Large intestine (tissue), 12 donors: Measurements from ENCODE around the gene RNF113B. TPM values are rescaled to one million over a fixed set of nuclear protein-coding genes. Genes with fewer than 3 reads are reported as not detected.

Experiments
- DNase-seq, 2 donors: peaks; one replicate each; pipeline versions ENCODE4 v3.0.0 to v3.0.0-alpha.2; 2013
- H3K27ac ChIP-seq: one replicate; pipeline ENCODE4 v1.5.1; 2013; ENCODE audit warnings: low read length
- H3K27me3 ChIP-seq: 2 replicates; pipeline ENCODE4 v1.6.1; 2013; ENCODE audit warnings: low read length; ENCODE audit not compliant: control insufficient read depth, insufficient read depth
- H3K36me3 ChIP-seq: 2 replicates; pipeline ENCODE4 v1.6.1; 2013; ENCODE audit warnings: low read length; ENCODE audit not compliant: control insufficient read depth, insufficient read depth
- H3K4me1 ChIP-seq: one replicate; pipeline ENCODE4 v1.6.1; 2013; ENCODE audit warnings: low read length; ENCODE audit not compliant: control insufficient read depth, insufficient read depth
- H3K4me3 ChIP-seq: one replicate; pipeline ENCODE4 v1.5.1; 2013; ENCODE audit warnings: low read length
- H3K9me3 ChIP-seq: one replicate; pipeline ENCODE4 v1.6.1; 2013; ENCODE audit warnings: mild to moderate bottlenecking, low read depth, low read length, moderate library complexity; ENCODE audit not compliant: control insufficient read depth
- WGBS: methylation state at CpG from one replicate; pipeline ENCODE4 v1.1.5; 2013; ENCODE audit warnings: low lambda C conversion rate; ENCODE audit not compliant: insufficient coverage; 5-methylcytosine and 5-hydroxymethylcytosine counted together
- long read RNA-seq, 11 donors: transcript quantifications; one replicate each; lab custom pipeline, GENCODE V29; 2026
- polyA plus RNA-seq: library from polyadenylated mRNA; unstranded; fragments of 120-200 nt; gene quantifications from one replicate; pipeline ENCODE4 v1.2.1, GENCODE V29; 2013

Gene RNF113B
- polyA plus RNA-seq, result 0.04 TPM
- long read RNA-seq, donor 1, result 0 reads
- long read RNA-seq, donor 2, result 0 reads
- long read RNA-seq, donor 3, result 0 reads
- long read RNA-seq, donor 4, result 0 reads
- long read RNA-seq, donor 5, result 0 reads
- long read RNA-seq, donor 6, result 0 reads
- long read RNA-seq, donor 7, result 0 reads
- long read RNA-seq, donor 8, result 0 reads
- long read RNA-seq, donor 9, result 0 reads
- long read RNA-seq, donor 10, result 0 reads
- long read RNA-seq, donor 11, result 0 reads

GRCh38 chr13:98176777-98177608 lies at the start of gene RNF113B:
Gene RNF113B (minus strand): TSS chr13:98177269. CDS start chr13:98177236, 33 bp downstream.
- H3K27ac ChIP-seq, result no peak within 1 kb of the TSS
- H3K4me3 ChIP-seq, result no peak within 1 kb of the TSS
- H3K9me3 ChIP-seq, result peaks cover 8% of the 10 kb centered on the region
- no peaks in the 10 kb centered on the region for H3K27me3 ChIP-seq
- DNase-seq, result no peak
- H3K4me1 ChIP-seq, result peaks cover 9% of the 10 kb centered on the region
- no peaks in the 10 kb centered on the region for H3K36me3 ChIP-seq
- WGBS, result no CpG with 5 or more reads among the region's 58 CpGs

DNA sequence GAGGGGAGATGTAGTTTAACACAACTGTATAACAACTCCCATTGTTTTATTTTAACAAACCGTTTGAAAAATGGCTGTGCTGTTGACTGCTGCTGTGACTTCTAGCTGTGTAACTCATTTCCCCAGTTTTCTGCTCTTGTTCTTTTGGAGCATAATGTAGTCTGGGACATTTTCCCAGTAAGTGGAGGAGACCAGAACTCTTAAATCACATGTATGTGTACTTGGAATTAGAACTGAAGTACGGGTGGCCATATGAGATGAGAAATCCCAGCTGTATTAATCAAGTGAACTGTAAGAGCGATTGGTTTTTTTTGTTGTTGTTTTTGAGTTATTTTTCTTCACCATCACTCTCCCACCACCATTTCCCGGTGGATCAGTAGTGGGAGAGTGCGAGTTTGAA lies 49.4 kb upstream of the RNF113B start:
- peaks cover 5% of the 10 kb centered on the region for H3K9me3 ChIP-seq
- H3K4me3 ChIP-seq, result no peak overlapping the region
- WGBS, result no CpG with 5 or more reads among the region's 5 CpGs
- no peak overlapping the region for H3K27ac ChIP-seq
- no peaks in the 10 kb centered on the region for H3K27me3 ChIP-seq
- H3K4me1 ChIP-seq, result no peaks in the 10 kb centered on the region
- no peak for DNase-seq
- no peaks in the 10 kb centered on the region for H3K36me3 ChIP-seq

- H3K4me1 ChIP-seq, result no peaks in the 10 kb centered on the region
- peaks cover 5% of the 10 kb centered on the region for H3K9me3 ChIP-seq
- H3K4me3 ChIP-seq, result no peak overlapping the region
- no peak overlapping the region for H3K27ac ChIP-seq
- H3K27me3 ChIP-seq, result no peaks in the 10 kb centered on the region
- no peak for DNase-seq
- no peaks in the 10 kb centered on the region for H3K36me3 ChIP-seq
- WGBS, result 100% methylated on average over 4 of the region's 20 CpGs
Measured at GRCh38 chr13:98225036-98225940, 48.2 kb upstream of the RNF113B start.

- 100% methylated on average over 2 of the region's 5 CpGs for WGBS
- Histone ChIP-seq H3K9me3 (peaks cover 5% of the 10 kb centered on the region), H3K27me3 (no peaks in the 10 kb centered on the region), H3K4me1 (no peaks in the 10 kb centered on the region), H3K36me3 (no peaks in the 10 kb centered on the region), H3K27ac (no peak overlapping the region), H3K4me3 (no peak overlapping the region)
- no peak for DNase-seq
Measured at GRCh38 chr13:98224557-98224956, 47.5 kb upstream of the RNF113B start.

DNA sequence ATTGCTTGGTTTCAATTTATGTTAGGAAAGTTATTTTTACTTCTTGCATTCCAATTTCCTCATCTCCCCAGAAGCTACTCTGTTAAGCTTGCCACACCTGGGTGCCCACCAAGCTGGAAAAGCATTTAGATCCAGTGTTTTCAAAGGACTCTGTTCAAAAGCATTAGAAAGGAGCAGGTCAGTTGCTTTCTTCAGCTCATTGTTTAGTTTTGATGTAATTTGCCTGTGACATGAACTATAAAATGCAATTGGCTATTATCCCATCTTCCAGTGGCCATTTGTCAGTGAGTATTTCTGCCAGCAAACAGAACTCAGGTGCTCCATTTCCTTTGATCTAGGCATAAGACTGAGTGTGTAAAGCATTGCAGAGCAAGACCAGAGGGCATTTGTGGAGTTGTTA lies 46.7 kb upstream of the RNF113B start:
- no peak overlapping the region for H3K27ac ChIP-seq

GRCh38 chr13:98222816-98223215 lies 45.7 kb upstream of the RNF113B start:
- peaks cover 2% of the 10 kb centered on the region for H3K9me3 ChIP-seq
- H3K4me3 ChIP-seq, result no peak overlapping the region
- no peak overlapping the region for H3K27ac ChIP-seq
- no peaks in the 10 kb centered on the region for H3K27me3 ChIP-seq
- WGBS, result 100% methylated on average over 1 of the region's 7 CpGs
- DNase-seq, result no peak
- no peaks in the 10 kb centered on the region for H3K4me1 ChIP-seq
- no peaks in the 10 kb centered on the region for H3K36me3 ChIP-seq

More for the DNA sequence above, 46.7 kb upstream of the RNF113B start:
- Histone ChIP-seq H3K36me3 (no peaks in the 10 kb centered on the region), H3K9me3 (peaks cover 2% of the 10 kb centered on the region), H3K4me3 (no peak overlapping the region), H3K4me1 (no peaks in the 10 kb centered on the region), H3K27me3 (no peaks in the 10 kb centered on the region)
- DNase-seq, result no peak

DNA sequence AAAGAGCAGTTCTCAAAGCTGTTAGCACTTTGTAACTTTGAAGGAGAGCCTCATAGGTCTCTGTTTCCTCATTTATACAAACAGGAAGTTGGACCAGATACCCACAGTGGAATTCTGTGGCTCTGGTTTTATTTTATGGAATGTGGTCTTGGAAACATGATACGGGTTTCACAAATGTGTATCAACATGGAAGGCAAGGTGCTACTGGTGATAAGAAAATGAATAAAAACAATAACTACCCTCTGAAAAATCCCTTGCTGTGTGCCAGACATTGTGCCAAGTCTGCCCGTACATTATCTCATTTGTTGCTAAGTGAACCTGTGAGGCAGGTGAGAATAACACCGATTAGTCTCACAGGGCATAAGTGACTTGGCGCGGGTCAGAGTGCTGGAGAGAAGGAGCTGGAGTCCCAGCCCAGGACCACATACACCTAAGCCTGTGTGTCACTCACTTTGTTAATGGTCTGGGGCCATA lies 45.0 kb upstream of the RNF113B start:
- H3K27ac ChIP-seq, result no peak overlapping the region
- no peaks in the 10 kb centered on the region for H3K36me3 ChIP-seq
- H3K27me3 ChIP-seq, result no peaks in the 10 kb centered on the region
- peaks cover 2% of the 10 kb centered on the region for H3K9me3 ChIP-seq
- no CpG with 5 or more reads among the region's 5 CpGs for WGBS
- H3K4me1 ChIP-seq, result no peaks in the 10 kb centered on the region
- DNase-seq, result no peak
- H3K4me3 ChIP-seq, result no peak overlapping the region

DNA sequence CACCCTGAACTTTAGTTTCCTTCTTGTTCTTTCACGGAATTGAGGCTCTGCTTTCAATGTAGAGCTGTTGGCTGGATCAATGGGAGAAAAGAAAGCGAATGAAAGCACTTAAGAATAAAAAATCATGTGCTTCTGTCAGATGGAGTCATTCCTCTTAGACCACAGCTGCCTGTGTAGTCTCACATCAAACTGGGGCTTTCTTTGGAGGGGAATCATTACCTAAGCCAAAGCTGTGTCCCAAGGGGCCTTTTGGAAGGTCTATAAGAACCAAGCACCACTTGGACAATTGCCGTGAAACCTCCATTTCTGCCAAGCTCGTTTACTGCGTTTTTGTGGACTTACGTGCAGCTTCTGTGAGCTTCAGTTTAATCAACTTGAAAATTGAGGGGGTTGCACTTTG lies 44.2 kb upstream of the RNF113B start:
- no peaks in the 10 kb centered on the region for H3K4me1 ChIP-seq
- no peaks in the 10 kb centered on the region for H3K9me3 ChIP-seq
- H3K27me3 ChIP-seq, result no peaks in the 10 kb centered on the region
- H3K4me3 ChIP-seq, result no peak overlapping the region
- H3K36me3 ChIP-seq, result no peaks in the 10 kb centered on the region
- no peak for DNase-seq
- H3K27ac ChIP-seq, result no peak overlapping the region
- 80% methylated on average over 2 of the region's 6 CpGs for WGBS

DNA sequence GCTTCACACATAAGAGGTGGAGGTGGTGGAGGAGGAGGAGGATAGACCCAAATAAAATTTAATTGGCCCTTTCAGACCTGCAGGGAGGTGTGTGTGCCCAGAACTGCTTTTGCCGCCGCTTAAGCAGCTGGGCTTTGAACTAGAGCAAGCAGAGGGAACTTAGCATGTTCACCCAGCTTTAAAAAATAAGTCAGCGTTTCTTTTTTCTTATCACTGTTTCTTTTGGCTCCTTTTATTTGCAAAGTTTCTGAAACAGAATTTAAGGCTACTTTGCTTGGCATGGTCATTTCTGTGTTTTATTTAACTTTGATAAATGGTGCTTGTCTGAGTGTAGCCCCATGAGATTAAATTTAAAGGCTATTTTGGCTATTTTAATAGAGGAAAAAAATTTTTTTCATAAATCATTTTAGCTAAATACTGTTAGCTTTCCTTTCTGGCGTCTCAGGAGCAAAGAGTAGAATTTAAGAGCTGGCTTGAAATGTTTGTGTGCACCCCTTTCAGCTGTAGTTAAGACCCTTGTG lies 43.3 kb upstream of the RNF113B start:
- 49% methylated on average over 2 of the region's 4 CpGs for WGBS
- H3K27me3 ChIP-seq, result no peaks in the 10 kb centered on the region
- no peaks in the 10 kb centered on the region for H3K4me1 ChIP-seq
- no peak overlapping the region for H3K27ac ChIP-seq
- no peaks in the 10 kb centered on the region for H3K36me3 ChIP-seq
- no peak for DNase-seq
- H3K9me3 ChIP-seq, result no peaks in the 10 kb centered on the region
- no peak overlapping the region for H3K4me3 ChIP-seq

DNA sequence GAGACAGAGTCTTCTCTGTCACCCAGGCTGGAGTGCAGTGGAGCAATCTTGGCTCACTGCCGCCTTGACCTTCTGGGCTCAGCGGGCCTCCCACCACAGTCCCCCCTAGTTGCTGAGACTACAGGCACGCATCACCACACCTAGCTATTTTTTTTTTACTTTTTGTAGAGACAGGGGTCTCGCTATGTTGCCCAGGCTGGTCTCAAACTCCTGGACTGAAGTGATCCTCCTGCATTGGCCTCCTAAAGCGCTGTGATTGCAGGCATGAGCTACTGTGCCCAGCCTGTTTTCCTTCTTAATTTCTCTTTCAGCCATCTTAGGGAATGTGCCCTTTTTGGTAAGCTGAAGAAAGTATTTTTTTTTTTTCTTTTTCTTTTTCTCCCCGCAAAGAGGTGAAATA lies 42.6 kb upstream of the RNF113B start:
- 100% methylated on average over 1 of the region's 6 CpGs for WGBS
- Histone ChIP-seq H3K36me3 (no peaks in the 10 kb centered on the region), H3K4me1 (no peaks in the 10 kb centered on the region), H3K4me3 (no peak overlapping the region), H3K27me3 (no peaks in the 10 kb centered on the region), H3K27ac (no peak overlapping the region), H3K9me3 (no peaks in the 10 kb centered on the region)
- no peak for DNase-seq
